Liver (tissue), 3 donors: ENCODE results near the gene LMF1.

Source experiments
- EGR1 ChIP-seq, 2 donors: IDR thresholded peaks; 2 replicates each; pipeline ENCODE4 v1.6.1; 2016 to 2018; ENCODE audit warnings: antibody characterized with exemption in 2 of 2, low read depth in 2 of 2
- RAD21 ChIP-seq, 2 donors: IDR thresholded peaks; 2 replicates each; pipeline ENCODE4 v1.6.1; 2016; ENCODE audit warnings: antibody characterized with exemption in 2 of 2, mild to moderate bottlenecking in 2 of 2
- SP1 ChIP-seq: IDR thresholded peaks from 2 replicates; pipeline ENCODE4 v1.6.1; 2018; ENCODE audit warnings: antibody characterized with exemption, mild to moderate bottlenecking
- YY1 ChIP-seq: IDR thresholded peaks from 2 replicates; pipeline ENCODE4 v1.6.1; 2016; ENCODE audit warnings: antibody characterized with exemption, mild to moderate bottlenecking
- TF ChIP-seq, protein P1 (sequence below): IDR thresholded peaks from 2 replicates; pipeline ENCODE4 v1.6.1; 2016; ENCODE audit warnings: antibody characterized with exemption
- TF ChIP-seq, protein P2 (sequence below): fragments of 150-350 bp; IDR thresholded peaks from 2 replicates; pipeline ENCODE4 v1.5.1; 2017; ENCODE audit warnings: improper control_type of control experiment, low read depth, low read length; ENCODE audit not compliant: missing input control
- TF ChIP-seq, protein P3 (sequence below): IDR thresholded peaks from 2 replicates; pipeline ENCODE4 v1.6.1; 2016; ENCODE audit warnings: antibody characterized with exemption
- TF ChIP-seq, protein P4 (sequence below): IDR thresholded peaks from 2 replicates; pipeline ENCODE4 v1.6.1; 2016; ENCODE audit warnings: antibody characterized with exemption, mild to moderate bottlenecking
- donor health status: healthy.
- donor health status: healthy.

DNA sequence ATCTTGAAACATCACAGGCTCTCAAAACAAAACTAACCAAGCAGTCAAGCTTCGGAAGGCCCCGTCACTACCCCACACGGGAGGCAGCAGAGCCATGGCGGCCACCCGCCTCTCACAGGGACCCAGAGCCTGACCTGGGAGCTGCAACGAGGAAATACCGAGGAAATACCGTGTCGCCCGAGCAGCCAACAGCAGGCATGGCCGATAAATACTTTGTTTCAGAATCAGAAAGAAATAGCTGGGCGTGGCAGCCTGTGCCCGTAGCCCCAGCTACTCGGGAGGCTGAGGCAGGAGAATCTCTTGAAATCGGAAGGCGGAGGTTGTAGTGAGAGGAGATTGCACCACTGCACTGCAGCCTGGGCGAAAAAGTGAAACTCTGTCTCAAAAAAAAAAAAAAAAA lies 6.9 kb downstream of the LMF1 start:
- TF ChIP-seq SP1 (no peak), RAD21 (IDR thresholded peaks at IDR 0.05) (no peak), YY1 (no peak), EGR1 (IDR thresholded peaks at IDR 0.05; ENCODE audit: low read depth in 2 of 2) (no peak)
- TF ChIP-seq, protein P1, sequence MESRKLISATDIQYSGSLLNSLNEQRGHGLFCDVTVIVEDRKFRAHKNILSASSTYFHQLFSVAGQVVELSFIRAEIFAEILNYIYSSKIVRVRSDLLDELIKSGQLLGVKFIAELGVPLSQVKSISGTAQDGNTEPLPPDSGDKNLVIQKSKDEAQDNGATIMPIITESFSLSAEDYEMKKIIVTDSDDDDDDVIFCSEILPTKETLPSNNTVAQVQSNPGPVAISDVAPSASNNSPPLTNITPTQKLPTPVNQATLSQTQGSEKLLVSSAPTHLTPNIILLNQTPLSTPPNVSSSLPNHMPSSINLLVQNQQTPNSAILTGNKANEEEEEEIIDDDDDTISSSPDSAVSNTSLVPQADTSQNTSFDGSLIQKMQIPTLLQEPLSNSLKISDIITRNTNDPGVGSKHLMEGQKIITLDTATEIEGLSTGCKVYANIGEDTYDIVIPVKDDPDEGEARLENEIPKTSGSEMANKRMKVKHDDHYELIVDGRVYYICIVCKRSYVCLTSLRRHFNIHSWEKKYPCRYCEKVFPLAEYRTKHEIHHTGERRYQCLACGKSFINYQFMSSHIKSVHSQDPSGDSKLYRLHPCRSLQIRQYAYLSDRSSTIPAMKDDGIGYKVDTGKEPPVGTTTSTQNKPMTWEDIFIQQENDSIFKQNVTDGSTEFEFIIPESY, result no peak
- TF ChIP-seq, protein P2, sequence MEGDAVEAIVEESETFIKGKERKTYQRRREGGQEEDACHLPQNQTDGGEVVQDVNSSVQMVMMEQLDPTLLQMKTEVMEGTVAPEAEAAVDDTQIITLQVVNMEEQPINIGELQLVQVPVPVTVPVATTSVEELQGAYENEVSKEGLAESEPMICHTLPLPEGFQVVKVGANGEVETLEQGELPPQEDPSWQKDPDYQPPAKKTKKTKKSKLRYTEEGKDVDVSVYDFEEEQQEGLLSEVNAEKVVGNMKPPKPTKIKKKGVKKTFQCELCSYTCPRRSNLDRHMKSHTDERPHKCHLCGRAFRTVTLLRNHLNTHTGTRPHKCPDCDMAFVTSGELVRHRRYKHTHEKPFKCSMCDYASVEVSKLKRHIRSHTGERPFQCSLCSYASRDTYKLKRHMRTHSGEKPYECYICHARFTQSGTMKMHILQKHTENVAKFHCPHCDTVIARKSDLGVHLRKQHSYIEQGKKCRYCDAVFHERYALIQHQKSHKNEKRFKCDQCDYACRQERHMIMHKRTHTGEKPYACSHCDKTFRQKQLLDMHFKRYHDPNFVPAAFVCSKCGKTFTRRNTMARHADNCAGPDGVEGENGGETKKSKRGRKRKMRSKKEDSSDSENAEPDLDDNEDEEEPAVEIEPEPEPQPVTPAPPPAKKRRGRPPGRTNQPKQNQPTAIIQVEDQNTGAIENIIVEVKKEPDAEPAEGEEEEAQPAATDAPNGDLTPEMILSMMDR, result no peak
- TF ChIP-seq, protein P3, sequence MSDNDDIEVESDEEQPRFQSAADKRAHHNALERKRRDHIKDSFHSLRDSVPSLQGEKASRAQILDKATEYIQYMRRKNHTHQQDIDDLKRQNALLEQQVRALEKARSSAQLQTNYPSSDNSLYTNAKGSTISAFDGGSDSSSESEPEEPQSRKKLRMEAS, result no peak
- TF ChIP-seq, protein P4, sequence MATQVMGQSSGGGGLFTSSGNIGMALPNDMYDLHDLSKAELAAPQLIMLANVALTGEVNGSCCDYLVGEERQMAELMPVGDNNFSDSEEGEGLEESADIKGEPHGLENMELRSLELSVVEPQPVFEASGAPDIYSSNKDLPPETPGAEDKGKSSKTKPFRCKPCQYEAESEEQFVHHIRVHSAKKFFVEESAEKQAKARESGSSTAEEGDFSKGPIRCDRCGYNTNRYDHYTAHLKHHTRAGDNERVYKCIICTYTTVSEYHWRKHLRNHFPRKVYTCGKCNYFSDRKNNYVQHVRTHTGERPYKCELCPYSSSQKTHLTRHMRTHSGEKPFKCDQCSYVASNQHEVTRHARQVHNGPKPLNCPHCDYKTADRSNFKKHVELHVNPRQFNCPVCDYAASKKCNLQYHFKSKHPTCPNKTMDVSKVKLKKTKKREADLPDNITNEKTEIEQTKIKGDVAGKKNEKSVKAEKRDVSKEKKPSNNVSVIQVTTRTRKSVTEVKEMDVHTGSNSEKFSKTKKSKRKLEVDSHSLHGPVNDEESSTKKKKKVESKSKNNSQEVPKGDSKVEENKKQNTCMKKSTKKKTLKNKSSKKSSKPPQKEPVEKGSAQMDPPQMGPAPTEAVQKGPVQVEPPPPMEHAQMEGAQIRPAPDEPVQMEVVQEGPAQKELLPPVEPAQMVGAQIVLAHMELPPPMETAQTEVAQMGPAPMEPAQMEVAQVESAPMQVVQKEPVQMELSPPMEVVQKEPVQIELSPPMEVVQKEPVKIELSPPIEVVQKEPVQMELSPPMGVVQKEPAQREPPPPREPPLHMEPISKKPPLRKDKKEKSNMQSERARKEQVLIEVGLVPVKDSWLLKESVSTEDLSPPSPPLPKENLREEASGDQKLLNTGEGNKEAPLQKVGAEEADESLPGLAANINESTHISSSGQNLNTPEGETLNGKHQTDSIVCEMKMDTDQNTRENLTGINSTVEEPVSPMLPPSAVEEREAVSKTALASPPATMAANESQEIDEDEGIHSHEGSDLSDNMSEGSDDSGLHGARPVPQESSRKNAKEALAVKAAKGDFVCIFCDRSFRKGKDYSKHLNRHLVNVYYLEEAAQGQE, result no peak
